ENCODE measurements around the gene MTCL3.
"Not testable (repeated sequence)": the region's sequence is repeated elsewhere in the genome, so short reads cannot be mapped to it uniquely, and the experiment has no call there.

MTCL3 gene

DNA sequence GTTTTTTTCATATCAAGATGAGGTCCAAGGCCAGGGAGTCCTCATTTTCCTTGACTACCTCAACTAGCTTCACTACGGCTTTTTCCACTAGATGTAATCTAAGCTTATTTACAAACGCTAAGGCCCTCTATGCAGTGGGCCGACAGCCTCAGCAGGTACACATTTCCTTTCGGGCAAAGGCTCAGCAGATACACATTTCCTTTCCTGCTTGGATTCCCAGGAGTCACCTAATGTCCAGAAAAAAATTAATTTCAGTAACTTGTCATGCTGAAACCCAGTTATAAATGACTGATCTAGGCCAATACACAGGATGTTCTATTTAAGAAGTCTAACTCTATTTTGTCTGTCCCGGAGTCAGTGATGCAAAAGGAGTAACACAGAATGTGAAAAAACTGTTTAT lies 52.7 kb downstream of the MTCL3 start:
- DNase-seq (ENCODE audit: low read depth): no peak

DNA sequence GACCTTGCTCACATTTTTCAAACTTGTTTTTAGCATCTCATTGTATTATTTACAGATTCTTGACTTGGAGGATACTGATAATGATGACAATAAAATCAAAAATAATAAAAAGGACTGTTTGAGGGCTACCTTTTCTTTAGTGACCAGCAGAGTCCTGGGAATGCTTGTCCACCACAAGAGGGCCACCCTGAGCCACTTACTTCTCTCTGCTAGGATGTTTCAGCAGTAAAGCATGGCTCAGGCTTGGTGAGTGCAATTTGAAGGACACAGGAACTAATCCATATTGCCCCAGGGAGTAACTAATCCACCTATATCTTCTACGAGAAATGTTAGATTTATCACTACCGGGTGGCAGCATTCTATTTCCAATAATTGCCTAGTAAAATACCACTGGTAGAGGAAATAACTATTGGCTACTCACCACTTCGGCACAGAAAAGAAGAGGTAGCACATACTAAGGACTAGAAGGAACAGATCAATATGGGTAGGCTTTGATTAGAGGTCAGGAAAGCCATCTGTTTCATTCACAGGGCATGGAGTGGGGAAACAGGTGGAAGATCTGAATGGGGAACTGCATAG lies 54.2 kb downstream of the MTCL3 start:
- DNase-seq (ENCODE audit: low read depth): no peak

DNA sequence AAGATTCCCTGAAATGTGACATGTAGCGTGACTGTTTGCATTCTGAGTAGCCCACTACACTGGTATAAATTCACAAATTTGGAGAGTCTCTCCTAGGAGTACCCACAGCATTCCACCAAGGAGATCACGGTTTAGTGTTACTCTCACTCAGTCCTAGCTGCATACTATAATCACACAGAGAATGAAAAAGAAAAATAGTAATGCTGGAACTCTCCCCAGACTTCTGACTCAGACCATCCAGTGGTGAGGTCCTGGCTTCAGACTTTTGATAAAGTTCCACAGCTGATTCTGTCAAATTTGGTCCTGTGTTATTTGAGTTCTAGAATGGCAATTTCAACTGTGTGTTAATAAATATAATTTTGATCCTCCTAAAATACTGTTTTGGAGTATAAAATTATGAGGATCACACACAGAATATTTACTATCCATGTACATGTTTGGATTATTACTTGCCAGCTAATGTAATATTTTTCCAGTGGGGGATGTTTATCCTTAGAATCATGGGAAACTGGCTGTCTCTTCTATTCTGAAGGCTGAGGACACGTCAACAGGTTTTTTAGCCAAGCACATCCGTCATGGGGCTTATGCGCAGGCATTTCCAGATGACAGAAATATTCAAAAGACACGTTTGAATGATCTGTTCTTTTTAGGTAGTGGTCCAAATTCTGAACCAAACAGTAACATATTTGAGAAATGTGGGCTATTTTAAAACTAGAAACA lies 54.8 kb downstream of the MTCL3 start:
- DNase-seq (ENCODE audit: low read depth): peak; percentile 40

DNA sequence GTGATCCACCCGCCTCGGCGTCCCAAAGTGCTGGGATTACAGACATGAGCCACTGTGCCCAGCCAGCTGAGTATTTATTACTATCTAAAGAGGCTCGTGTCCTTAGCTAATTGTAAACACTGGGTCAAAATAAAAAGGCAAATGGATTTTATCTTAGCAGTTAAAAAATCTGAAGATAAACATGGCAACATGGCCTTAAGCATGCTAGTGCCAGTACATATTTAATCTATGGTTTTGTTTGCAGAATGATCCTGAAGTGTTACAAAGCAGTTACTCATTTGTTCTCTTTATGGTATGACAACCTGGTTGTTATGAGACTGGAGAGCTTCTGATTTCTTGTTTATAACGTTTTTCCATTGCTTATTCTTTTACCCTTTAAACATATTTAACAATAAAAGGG lies 56.1 kb downstream of the MTCL3 start:
- DNase-seq (ENCODE audit: low read depth): no peak

DNA sequence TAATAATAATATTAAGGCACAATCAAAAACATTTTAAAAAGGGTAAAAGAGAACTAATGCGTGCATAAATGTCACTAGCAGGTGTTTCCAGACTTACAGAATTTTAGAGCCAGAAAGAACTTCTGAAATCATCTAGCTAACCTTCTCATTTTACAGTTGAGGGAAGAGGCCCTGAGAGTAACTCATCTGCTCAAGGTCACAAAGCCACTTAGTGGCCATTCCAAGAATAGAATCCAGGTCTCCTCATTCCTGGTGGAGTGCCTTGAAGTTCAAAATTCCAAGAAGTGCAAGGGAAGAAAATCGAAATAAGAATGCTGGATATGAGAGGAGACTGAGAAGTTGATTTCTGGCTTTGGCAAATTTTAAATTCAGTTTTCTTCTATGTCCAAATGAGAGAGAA lies 56.8 kb downstream of the MTCL3 start:
- no peak for DNase-seq (ENCODE audit: low read depth)

DNA sequence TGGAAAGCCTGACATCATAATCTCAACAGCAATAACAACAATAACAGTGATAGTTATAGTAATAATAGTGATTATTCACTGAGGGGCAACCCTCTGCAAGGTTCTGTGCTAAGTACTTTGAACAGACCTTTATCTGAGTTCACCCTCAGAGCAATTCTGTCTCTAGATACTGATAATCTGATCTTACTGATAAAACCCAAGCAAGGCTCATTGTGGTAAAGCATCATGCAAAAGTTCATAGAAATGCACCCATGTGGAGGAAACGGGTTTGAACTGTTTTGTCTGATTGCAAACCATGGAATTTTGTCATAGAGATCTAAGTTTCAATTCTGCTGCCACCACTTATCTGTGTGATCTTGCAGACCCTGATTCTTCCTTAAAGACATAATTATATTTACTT lies 58.7 kb downstream of the MTCL3 start:
- no peak for DNase-seq (ENCODE audit: low read depth)

DNA sequence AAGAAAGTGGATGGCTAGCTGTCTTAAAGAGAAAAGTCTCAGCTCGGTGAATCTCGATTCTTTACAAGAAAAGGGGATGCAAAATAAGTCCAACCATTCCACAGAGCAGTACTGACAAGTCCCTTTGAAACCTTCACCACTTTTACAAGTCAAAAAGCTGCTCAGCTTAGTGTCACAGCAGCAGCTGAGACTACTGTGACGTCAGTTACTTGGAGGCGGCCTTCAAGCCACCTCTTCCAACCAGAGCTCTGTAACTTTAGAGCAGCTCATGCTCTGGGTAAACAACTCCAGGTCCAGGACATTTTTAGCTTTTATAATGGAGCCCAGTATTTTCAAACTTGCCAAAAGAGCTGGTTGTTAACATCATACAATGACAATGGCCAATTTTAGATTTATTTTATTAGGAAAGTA lies 59.9 kb downstream of the MTCL3 start, which contains the start of gene KIAA0408:
KIAA0408 (minus strand) TSS at position 159 of the 411 bp plus-strand sequence. CDS start 5,408 bp downstream, outside the sequence.
- no peak for DNase-seq (ENCODE audit: low read depth)

DNA sequence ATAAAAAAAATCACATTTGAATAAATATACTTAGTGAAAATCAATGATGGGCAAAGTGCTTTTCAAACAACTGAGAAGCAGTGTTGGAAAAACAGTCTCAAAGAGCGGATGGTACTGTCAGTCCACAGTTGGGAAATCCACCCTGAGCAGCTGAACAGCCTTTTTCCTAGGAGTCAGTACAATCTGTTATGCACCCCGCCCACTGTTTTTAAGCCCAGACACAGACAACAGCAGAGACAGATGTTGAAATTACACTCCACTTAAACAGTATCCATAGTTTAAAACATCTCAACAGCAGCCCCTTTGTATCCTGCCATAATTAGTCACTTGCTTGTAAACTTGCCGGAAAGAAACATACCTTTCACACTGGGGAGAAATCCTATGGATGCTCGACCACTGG lies 60.3 kb downstream of the MTCL3 start:
- no peak for DNase-seq (ENCODE audit: low read depth)

DNA sequence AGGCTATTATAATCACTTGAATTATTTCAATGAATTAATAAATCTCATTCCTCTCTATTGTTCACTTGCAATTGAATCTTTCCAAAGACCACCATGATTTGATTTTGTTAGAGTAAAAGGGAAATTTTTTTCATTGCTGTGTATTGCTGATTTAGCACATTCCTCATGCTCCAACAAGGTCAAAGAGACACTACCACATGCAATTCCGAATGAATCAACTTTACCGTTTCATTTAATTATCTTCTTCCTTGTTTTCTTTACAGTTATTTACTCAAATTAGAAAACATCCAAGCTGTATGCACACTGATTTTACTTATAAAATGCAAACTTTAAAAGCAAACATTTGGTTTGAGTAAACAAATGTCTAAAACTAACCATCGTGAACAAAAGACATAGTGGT lies 60.9 kb downstream of the MTCL3 start:
- no peak for DNase-seq (ENCODE audit: low read depth)

DNA sequence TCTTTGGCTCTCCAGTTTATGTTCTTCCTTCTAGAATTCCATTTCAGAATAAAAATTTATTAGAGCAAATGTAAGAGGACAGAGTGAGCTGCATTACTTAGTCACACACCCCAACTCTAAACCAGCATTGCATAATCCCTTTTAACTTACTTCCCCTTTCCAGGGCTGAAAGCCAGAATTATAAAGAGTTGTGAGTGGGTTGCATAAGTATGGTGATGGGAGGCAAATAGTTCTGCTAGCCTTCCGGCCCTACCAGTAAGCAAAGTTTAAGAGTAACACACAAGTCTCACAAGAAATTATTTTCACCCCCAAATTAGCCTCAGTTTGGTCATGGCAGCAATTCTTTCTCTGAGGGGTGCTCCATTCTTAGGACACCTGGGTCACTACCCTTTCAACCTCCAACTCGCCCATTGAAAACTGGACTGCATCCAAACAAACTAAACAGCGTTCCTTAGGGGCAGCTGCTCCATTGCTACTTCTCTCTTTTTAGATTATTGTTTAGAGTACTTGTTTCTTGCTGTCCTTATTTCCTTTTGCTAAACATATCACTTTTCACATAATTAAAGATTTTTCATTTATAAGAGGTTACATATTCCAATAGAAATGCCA lies 61.6 kb downstream of the MTCL3 start:
- no peak for DNase-seq (ENCODE audit: low read depth)

DNA sequence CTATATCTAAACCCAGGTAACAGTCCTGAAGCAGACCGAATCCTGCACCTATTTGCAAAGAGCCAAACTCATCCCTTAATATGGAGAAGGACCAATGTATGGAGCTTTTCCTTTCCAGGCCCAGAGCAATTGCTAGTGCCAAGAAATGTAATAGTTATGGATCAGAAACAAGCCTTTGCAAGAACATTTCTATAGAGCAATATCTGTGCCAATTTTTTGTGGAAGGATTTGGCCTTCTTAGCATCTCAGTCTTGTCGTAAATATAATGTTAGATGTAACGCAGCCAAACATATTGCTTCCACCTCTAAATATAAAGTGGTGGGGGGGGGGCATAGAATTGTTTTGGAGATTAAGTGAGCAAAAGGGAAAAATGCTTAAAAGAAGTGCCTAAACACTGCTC lies 62.7 kb downstream of the MTCL3 start:
- no peak for DNase-seq (ENCODE audit: low read depth)

DNA sequence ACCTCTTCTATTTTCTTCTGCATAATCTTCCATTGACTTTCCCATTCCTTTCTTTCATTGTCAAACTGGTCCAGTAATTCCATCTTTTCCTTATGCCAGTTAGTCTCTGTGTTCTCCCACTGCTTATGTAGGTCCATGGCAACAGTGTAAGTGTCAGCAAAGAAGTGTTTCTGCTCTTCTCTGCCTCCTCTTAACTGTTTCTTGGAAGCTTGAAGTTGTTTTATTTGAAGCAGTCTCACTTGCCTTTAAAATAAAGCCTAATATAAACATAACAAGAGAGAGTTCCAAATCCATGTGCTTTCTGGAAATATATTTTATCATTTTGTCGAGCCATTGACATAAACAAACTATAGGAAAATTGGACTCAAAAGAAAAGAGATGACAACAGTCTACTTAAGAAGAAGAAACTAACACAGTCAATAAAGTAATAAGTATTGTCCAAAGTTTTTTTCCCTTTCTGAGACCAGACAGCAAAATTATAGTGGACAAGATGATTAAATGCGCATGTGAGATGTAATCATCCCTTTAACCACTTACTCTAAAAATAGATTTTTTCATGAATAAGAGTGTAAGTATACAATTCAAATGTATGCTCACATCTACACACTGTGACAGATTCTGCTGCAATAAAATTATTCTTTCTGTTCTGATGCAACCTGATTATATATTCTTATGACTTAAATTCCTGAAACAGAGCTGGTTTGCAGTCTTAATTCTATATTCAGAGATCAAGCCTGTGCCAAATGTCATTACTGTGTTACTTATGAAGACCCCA lies 65.1 kb downstream of the MTCL3 start:
- no peak for DNase-seq (ENCODE audit: low read depth)

DNA sequence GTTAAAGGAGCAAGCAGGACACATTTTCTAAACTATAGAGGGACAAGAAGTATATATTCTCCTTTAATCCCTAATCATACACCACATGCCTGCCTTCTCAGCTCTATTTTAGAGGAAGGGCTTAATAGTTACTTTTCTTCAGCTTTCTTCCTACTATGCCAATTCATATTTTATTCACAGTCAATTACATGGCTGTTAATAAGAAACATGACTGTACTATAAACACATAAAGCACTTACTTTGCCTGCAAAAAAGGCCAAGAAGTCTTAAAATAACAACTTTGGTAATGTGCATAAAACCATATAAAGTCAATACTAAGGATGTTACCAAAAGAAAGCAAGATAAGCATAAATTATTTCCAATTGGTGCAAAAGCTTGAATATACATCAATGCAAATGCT lies 66.3 kb downstream of the MTCL3 start:
- DNase-seq (ENCODE audit: low read depth): no peak

DNA sequence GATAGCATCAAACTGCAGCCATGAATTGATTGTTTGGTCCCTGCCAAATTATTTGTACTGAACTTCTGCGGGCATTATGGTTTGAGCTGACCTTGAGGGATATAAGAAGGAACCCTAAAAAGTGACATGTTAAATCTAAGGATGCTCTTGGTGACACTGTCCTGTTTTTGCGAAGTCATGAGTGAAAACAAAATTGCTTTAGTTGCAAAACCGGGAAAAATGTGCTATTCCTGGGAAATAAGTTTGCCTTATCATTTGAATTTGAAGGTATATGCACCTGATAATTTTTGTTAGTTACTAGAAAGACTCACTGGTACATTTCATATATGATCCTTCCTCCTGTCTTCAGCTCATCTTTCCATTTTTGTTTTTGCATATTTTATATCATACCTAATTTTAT lies 67.7 kb downstream of the MTCL3 start:
- no peak for DNase-seq (ENCODE audit: low read depth)

DNA sequence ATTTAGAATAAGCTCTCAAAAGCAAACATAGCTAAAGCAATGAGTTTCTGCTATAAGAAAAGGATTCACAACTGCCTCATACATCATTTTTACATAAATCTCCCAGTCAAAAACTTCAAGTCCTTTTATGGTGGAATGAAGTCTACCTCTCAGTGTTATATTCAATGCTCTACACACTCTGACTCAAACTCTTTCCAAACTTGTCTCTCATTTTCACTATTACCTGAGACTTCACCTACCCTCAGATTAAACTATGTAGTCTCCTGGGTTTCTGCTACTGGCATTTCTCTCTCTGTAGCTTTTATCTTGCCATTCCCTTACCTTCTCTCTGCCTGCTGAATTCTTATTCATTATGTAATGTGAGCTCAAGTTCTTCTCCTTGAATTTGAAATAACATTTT lies 71.4 kb downstream of the MTCL3 start:
- no peak for DNase-seq (ENCODE audit: low read depth)

DNA sequence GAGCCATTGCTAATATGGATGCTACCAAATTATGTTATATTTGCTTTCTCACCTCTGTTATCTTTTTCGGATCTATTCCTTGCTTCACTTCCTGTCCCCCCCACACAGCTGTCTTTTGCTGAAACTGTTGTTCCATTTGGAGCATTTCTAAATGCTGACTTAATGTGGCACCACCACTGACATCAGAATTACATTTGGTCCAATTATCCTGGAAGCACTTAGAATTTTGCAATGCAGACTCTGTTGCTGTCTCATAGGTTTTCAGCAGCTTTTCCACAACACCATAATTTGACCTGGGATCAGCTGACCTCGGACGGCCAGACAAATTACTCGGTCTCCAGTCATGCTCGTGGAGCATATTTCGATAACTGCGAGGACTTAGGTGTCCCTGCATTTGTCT lies 72.8 kb downstream of the MTCL3 start:
- DNase-seq (ENCODE audit: low read depth): no peak

DNA sequence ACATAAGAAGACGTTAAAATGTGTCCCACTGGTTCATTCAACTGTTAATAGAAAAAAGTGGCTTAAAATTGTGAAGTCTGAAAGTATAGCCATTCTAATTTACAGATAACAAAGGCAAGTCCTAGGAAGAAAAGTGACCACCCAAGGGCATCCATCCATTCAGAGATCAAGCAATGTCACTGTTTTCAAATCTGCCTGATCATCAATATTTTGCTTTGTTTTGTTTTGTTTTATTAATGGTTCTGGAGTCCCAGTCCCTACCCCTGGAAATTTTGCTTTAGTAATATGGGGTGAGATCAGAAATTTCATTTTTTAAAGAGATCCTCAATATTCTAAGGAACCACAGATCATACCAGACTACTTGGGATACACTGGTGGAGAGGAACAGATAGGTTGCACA lies 77.3 kb downstream of the MTCL3 start:
- DNase-seq (ENCODE audit: low read depth): no peak

DNA sequence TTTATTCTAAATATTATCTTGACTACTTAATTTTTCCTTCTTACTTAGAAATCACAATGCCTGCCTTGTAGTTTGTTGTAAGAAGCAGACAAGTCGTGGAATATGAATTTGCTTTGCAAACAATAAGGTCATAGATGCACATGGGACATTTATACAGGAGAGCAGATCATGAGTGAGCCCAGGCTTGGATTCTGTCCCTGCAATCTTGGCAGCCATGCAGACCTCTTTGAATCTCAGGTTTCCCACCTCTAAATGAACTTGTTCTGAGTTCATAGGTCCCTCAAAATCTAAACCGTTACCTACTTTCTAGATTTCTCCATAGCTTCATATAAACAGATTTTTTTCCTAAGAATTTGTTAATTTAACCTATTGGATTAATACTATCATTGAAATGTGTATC lies 79.4 kb downstream of the MTCL3 start:
- no peak for DNase-seq (ENCODE audit: low read depth)

DNA sequence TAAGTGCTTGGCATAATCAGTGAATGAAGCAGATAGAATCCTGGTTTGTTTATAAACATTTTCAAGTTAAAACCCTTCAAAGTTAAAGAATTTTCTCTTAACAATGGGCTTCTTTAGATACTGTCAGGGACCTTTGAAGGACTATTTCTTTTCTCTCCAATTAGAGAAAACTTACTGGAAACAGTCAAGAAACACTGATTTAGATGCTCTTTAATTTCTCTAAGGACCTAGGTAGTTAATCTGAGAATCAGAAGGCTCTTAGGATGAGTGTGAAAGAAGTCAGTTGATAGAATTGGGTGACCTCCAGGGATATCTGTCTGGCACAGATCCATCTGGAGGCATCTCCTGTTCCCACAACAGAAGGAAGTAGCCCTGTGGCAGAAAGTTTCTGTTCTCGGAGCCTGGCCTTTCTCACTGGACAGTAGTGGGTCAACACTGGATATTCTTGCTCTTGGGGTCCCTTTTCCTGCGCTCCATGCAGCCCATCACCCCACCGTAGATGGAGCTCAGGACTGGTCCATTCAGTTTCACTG lies 82.5 kb downstream of the MTCL3 start:
- no peak for DNase-seq (ENCODE audit: low read depth)

DNA sequence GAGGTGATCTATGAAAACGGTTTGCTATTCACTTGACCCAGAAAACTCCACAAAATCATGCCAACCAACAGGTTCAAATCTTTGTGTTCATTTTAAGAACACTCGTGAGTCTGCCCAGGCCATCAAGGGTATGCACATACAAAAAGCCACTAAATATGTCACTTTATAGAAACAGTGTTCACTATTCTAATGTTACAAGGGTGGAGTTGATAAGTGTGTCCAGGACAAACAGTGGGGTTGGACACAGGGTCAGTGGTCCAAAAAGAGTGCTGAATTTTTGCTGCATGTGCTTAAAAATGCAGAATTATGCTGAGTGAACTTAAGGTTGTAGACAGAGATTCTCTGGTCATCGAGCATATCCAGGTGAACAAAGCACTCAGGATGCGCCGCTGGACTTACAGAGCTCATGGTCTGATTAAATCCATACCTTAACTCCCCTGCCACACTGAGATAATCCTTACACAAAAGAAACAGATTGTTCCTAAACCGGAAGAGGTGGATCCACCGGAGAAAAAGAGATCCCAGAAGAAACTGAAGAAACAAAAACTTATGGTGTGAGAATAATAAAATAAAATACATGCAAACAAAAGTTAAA lies 83.4 kb downstream of the MTCL3 start:
- DNase-seq (ENCODE audit: low read depth): no peak

DNA sequence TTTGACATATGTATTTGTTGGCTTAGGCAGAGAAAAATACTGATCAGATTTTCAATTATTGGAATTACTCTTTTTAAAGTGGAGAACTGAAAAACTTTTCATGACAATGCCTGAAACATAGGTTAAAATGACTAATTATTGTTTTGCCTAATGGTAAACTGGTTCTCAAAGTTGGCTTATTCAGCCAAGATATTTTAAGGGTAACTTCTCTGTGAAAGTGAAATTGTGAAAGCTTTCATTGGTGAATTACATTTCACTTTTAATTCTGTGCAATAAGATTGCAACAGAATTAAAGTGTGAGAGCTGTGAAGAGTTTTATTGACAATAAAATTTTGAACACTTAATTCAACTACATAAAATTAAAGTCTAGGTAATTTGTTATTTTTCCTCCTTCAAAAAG lies 84.5 kb downstream of the MTCL3 start:
- no peak for DNase-seq (ENCODE audit: low read depth)

DNA sequence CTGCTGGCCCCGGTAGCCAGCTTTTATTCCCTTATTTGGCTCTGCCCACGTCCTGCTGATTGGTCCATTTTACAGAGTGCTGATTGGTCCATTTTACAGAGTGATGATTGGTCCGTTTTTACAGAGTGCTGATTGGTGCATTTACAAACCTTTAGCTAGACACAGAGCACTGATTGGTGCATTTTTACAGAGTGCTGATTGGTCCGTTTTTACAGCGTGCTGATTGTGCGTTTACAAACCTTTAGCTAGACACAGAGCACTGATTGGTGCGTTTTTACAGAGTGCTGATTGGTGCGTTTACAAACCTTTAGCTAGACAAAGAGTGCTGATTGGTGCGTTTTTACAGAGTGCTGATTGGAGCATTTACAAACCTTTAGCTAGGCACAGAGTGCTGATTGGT lies 90.6 kb downstream of the MTCL3 start:
- DNase-seq (ENCODE audit: low read depth): not testable (repeated sequence)

Measured in HS-27A (cell line).